Breast epithelium (tissue), 4 donors: Measurements from ENCODE around the gene POLR2L. TPM values are rescaled to one million over a fixed set of nuclear protein-coding genes. Genes with fewer than 3 reads are reported as not detected.

Experiments
- DNase-seq, 2 donors: peaks; one replicate each; pipeline ENCODE4 v3.0.0-alpha.2; 2019; ENCODE audit warnings: low spot score in 2 of 2
- H3K27ac ChIP-seq, 2 donors: fragments of 200-600 bp; sonication (generic) in 1 of 2; one replicate each; pipeline ENCODE4 v1.5.1; 2016 to 2019; ENCODE audit warnings: mild to moderate bottlenecking in 1 of 2
- H3K27me3 ChIP-seq, 2 donors: fragments of 200-600 bp; sonication (generic) in 1 of 2; one replicate each; pipeline versions ENCODE4 v1.5.1 to v1.6.0; 2017 to 2019; ENCODE audit warnings: control low read depth in 1 of 2, mild to moderate bottlenecking in 1 of 2
- H3K36me3 ChIP-seq: fragments of 200-600 bp; one replicate; pipeline ENCODE4 v1.5.1; 2019
- H3K4me1 ChIP-seq, 2 donors: fragments of 200-600 bp; sonication (generic); one replicate each; pipeline ENCODE4 v1.5.1; 2016 to 2019; ENCODE audit warnings: control low read depth in 1 of 2
- H3K4me3 ChIP-seq, 3 donors: fragments of 200-600 bp; sonication (generic); 1 replicate in 2 of 3; 2 replicates in 1 of 3; pipeline ENCODE4 v1.5.1; 2016 to 2019; ENCODE audit warnings: mild to moderate bottlenecking in 3 of 3, moderate library complexity in 2 of 3
- H3K9me3 ChIP-seq, 2 donors: fragments of 200-600 bp; sonication (generic) in 1 of 2; one replicate each; pipeline ENCODE4 v1.5.1; 2016 to 2019; ENCODE audit warnings: control low read depth in 1 of 2
- POLR2A ChIP-seq: fragments of 450-650 bp; IDR thresholded peaks from one replicate; pipeline ENCODE4 v1.6.1; 2016; ENCODE audit warnings: antibody characterized with exemption, mild to moderate bottlenecking, moderate library complexity
- POLR2AphosphoS5 ChIP-seq, 3 donors: sonication (generic); formaldehyde crosslinking; IDR thresholded peaks; one replicate each; pipeline ENCODE4 v1.6.1; 2017; ENCODE audit warnings: antibody characterized with exemption in 3 of 3
- intact Hi-C: fragments of 100-400 bp; cut with DNase I; formaldehyde crosslinking; loops from one replicate; pipeline ENCODE4 v1.15.1; 2023; ENCODE audit warnings: low total_unique reads
- total RNA-seq, 3 donors: library from RNA; depleted of rRNA; stranded (reverse); fragments of >200 nt; gene quantifications; one replicate each; pipeline ENCODE4 v1.1.0, GENCODE V29; 2016
- TF ChIP-seq, protein P1 (sequence below), 3 donors: fragments of 450-650 bp; IDR thresholded peaks; one replicate each; pipeline ENCODE4 v1.5.1; 2016 to 2017; ENCODE audit warnings: antibody characterized with exemption in 3 of 3, mild to moderate bottlenecking in 3 of 3, moderate library complexity in 3 of 3

Gene POLR2L
- total RNA-seq, 3 donors from 2014 or later = 51.8 to 126 (median 96.7) TPM

DNA sequence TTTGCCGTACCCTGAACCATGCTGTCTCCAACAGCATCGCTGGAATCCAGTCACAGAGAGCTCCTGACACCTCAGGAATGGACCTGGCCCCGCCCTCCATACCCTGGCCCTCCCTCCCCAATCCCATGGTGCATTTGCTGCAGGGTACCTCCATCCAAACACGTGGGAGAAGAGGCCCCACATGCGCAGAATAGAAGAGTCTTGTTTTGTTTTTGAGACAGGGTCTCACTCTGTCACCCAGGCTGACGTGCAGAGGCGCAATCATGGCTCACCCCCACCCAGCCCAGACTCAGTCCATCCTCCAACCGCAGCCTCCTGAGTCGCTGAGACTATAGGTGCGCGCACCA is 25.9 kb downstream of the POLR2L start:
- TF ChIP-seq POLR2A (no peak), POLR2AphosphoS5 (IDR thresholded peaks at IDR 0.05) (no peak)
- TF ChIP-seq, protein P1, sequence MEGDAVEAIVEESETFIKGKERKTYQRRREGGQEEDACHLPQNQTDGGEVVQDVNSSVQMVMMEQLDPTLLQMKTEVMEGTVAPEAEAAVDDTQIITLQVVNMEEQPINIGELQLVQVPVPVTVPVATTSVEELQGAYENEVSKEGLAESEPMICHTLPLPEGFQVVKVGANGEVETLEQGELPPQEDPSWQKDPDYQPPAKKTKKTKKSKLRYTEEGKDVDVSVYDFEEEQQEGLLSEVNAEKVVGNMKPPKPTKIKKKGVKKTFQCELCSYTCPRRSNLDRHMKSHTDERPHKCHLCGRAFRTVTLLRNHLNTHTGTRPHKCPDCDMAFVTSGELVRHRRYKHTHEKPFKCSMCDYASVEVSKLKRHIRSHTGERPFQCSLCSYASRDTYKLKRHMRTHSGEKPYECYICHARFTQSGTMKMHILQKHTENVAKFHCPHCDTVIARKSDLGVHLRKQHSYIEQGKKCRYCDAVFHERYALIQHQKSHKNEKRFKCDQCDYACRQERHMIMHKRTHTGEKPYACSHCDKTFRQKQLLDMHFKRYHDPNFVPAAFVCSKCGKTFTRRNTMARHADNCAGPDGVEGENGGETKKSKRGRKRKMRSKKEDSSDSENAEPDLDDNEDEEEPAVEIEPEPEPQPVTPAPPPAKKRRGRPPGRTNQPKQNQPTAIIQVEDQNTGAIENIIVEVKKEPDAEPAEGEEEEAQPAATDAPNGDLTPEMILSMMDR (IDR thresholded peaks at IDR 0.05) = no peak
- Histone ChIP-seq H3K9me3 (no peaks in the 10 kb centered on the region), H3K27ac (peak overlapping the region in 1 of 2 donors; percentile 16), H3K36me3 (no peaks in the 10 kb centered on the region), H3K27me3 (no peaks in the 10 kb centered on the region), H3K4me1 (peaks cover 12 to 14% of the 10 kb centered on the region in 2 donors), H3K4me3 (no peak overlapping the region)
- DNase-seq = no peak
- intact Hi-C loops = no loop called here

DNA sequence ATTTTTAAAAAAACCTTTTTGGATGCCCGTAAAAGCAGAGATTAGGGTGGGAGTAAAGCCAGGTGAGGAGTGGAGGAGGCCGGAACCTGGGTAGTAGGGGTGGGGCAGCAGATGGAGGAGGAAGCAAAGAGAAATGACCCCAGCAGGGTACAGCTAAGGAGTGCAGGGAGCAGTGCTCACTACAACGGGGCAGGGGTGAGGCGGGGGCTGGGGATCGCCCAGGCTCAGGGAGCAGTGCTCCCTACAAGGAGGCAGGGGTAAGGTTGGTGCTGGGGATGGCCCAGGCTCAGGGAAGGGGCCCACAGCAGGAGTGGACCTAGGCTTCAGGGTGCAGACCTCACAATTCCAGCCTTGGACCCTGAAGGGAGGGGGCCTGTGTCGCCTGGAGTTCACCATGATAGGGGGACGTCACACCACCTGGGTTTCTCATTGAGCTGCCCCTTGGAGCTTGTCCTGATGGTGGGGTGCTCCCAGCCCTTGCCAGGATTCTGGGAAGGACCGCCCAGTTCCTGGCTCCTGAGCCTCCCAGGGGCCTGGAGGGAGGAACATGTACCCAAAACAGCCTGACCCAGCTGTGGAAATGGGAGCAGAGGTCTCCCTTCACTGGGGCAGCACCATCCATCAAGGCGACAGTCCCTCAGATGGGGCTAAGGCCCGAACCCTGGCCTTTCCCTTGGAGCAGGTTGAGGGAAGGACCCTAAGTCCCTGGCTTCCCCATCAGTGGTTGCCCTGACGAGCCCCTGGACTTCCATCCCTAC is 26.5 kb downstream of the POLR2L start:
- peaks cover 6 to 14% of the 10 kb centered on the region in 2 donors for H3K4me1 ChIP-seq
- no peaks in the 10 kb centered on the region for H3K27me3 ChIP-seq
- no peak for DNase-seq
- no peaks in the 10 kb centered on the region for H3K36me3 ChIP-seq
- no peak overlapping the region for H3K4me3 ChIP-seq
- intact Hi-C loops = no loop called here
- TF ChIP-seq, protein P1 (IDR thresholded peaks at IDR 0.05) = no peak
- TF ChIP-seq POLR2A = no peak
- TF ChIP-seq POLR2AphosphoS5 (IDR thresholded peaks at IDR 0.05) = no peak
- H3K9me3 ChIP-seq = no peaks in the 10 kb centered on the region
- H3K27ac ChIP-seq = peak overlapping the region in 1 of 2 donors; percentile 16

DNA sequence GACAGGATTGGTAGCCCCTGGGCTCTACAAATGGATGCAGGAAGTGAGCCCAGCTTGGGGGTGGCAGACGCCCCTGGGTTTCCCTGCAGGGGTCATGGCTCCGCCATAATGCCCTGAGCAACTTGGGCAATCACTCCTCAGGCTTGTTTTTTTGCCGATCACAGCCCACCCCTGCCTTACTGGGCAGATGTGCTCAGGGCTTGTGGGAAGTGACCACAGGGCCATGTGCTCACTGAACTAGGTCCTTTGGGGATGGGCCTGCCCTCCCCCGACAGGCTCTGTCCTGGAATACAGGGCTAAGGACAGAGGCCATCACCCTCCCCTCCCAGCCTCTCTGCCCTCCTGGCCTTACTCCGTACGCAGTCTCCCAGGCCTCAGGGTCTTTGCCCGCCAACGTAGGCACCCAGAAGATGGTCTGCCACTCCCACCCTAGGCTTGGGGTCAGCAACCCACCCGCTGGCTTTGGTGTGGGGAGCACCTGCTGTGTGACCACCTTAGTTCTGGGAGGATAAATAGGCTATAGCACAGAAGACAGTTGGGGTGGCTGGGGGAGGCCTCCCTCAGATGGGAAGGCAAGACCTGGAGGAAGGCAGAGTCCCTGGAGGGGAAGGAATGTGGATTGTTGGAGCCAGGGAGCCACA is 28.8 kb downstream of the POLR2L start:
- Histone ChIP-seq H3K4me1 (peaks cover 3 to 11% of the 10 kb centered on the region in 2 donors), H3K9me3 (no peaks in the 10 kb centered on the region), H3K4me3 (no peak overlapping the region), H3K27ac (peak overlapping the region in 1 of 2 donors; percentile 34), H3K27me3 (no peaks in the 10 kb centered on the region), H3K36me3 (no peaks in the 10 kb centered on the region)
- TF ChIP-seq, protein P1 (IDR thresholded peaks at IDR 0.05) = no peak
- TF ChIP-seq POLR2AphosphoS5 (IDR thresholded peaks at IDR 0.05) = no peak
- TF ChIP-seq POLR2A = no peak
- intact Hi-C loops = no loop called here
- no peak for DNase-seq

DNA sequence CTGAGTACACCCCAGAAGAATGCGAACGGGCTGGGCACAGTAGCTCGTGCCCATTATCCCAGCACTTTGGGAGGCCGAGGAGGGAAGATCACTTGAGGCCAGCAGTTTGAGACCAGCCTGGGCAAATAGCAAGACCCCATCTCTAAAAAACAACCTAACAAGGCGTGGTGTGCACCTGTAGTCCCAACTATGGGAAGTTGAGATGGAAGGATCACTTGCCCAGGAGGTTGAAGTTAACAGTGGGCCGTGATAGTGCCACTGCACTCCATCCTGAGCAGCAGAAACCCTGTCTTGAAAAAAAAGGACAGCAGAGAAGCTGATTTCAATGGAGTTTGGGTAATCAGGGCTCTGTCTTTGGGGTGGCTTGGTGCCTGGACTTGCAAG is 29.3 kb downstream of the POLR2L start:
- Histone ChIP-seq H3K27ac (no peak overlapping the region), H3K4me1 (peaks cover 0 to 11% of the 10 kb centered on the region in 2 donors), H3K36me3 (no peaks in the 10 kb centered on the region), H3K9me3 (no peaks in the 10 kb centered on the region), H3K27me3 (no peaks in the 10 kb centered on the region), H3K4me3 (no peak overlapping the region)
- DNase-seq = no peak
- TF ChIP-seq, protein P1 (IDR thresholded peaks at IDR 0.05) = no peak
- TF ChIP-seq POLR2A = no peak
- TF ChIP-seq POLR2AphosphoS5 (IDR thresholded peaks at IDR 0.05) = no peak
- intact Hi-C loops = no loop called here

DNA sequence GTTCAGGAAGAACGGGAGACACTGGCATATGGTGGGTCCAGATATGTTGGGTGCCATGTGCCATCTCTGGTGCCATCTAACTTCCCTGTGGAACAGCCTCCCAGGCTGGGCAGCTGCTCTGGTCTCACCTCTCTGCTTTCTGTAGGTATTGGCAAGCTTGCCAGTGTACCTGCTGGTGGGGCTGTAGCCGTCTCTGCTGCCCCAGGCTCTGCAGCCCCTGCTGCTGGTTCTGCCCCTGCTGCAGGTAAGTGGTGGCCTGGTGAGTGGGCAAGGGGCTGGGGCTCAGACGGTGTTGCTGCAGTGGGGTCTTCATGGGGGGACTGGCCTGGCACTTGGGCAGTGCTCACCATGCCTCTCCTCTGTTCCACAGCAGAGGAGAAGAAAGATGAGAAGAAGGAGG is 29.9 kb downstream of the POLR2L start:
- intact Hi-C loops = no loop called here
- Histone ChIP-seq H3K4me1 (peaks cover 0 to 11% of the 10 kb centered on the region in 2 donors), H3K4me3 (peak overlapping the region in 1 of 3 donors; percentile 21), H3K9me3 (no peaks in the 10 kb centered on the region), H3K36me3 (no peaks in the 10 kb centered on the region), H3K27me3 (no peaks in the 10 kb centered on the region), H3K27ac (peak overlapping the region in 1 of 2 donors; percentile 56)
- TF ChIP-seq POLR2A (no peak), POLR2AphosphoS5 (IDR thresholded peaks at IDR 0.05) (no peak)
- TF ChIP-seq, protein P1 (IDR thresholded peaks at IDR 0.05) = no peak
- no peak for DNase-seq
